GM23248 (cell line): ENCODE measurements around the gene DNAJC22. TPM values are rescaled to one million over a fixed set of nuclear protein-coding genes. Genes with fewer than 3 reads are reported as not detected.
A peak's percentile ranks its signal among the peaks of the same experiment; 100 is the strongest.

ENCODE experiments used
- DNase-seq: peaks from one replicate; pipeline ENCODE4 v3.0.0-alpha.2; 2015
- H2AFZ ChIP-seq: fragments of 200-600 bp; sonication (generic); 2 replicates; pipeline ENCODE4 v1.6.1; 2016; ENCODE audit warnings: antibody characterized with exemption
- H3F3A ChIP-seq: fragments of 200-600 bp; sonication (generic); 2 replicates; pipeline ENCODE4 v1.6.1; 2016; ENCODE audit warnings: mild to moderate bottlenecking, antibody characterized with exemption, mixed run types; ENCODE audit not compliant: insufficient read depth
- H3K27ac ChIP-seq: fragments of 200-600 bp; sonication (generic); 2 replicates; pipeline ENCODE4 v1.5.1; 2016; ENCODE audit warnings: mild to moderate bottlenecking
- H3K27me3 ChIP-seq: fragments of 200-600 bp; sonication (generic); replicated peaks from 2 replicates; pipeline ENCODE4 v1.6.1; 2016; ENCODE audit warnings: mild to moderate bottlenecking; ENCODE audit not compliant: insufficient read depth
- H3K36me3 ChIP-seq: fragments of 200-600 bp; sonication (generic); 2 replicates; pipeline ENCODE4 v1.6.1; 2016; ENCODE audit warnings: low read depth, mild to moderate bottlenecking
- H3K4me1 ChIP-seq: fragments of 200-600 bp; sonication (generic); 2 replicates; pipeline ENCODE4 v1.6.1; 2016; ENCODE audit warnings: mild to moderate bottlenecking; ENCODE audit not compliant: insufficient read depth
- H3K4me2 ChIP-seq: fragments of 200-600 bp; sonication (generic); one replicate; pipeline ENCODE4 v1.6.1; 2016; ENCODE audit warnings: mild to moderate bottlenecking; ENCODE audit not compliant: unreplicated experiment
- H3K4me3 ChIP-seq: fragments of 200-600 bp; sonication (generic); 2 replicates; pipeline ENCODE4 v1.5.1; 2016; ENCODE audit warnings: mild to moderate bottlenecking
- H3K79me2 ChIP-seq: fragments of 200-600 bp; sonication (generic); 2 replicates; pipeline ENCODE4 v1.6.1; 2016; ENCODE audit warnings: mild to moderate bottlenecking; ENCODE audit not compliant: insufficient read depth
- H3K9ac ChIP-seq: fragments of 200-600 bp; sonication (generic); 2 replicates; pipeline ENCODE4 v1.6.1; 2016; ENCODE audit warnings: mild to moderate bottlenecking
- H3K9me2 ChIP-seq: fragments of 200-600 bp; sonication (generic); 2 replicates; pipeline ENCODE4 v1.6.1; 2016; ENCODE audit warnings: mixed run types, mild to moderate bottlenecking, moderate library complexity; ENCODE audit not compliant: insufficient read depth
- H3K9me3 ChIP-seq: fragments of 200-600 bp; sonication (generic); one replicate; pipeline ENCODE4 v1.6.1; 2017; ENCODE audit warnings: low read depth
- H4K20me1 ChIP-seq: fragments of 200-600 bp; sonication (generic); 2 replicates; pipeline ENCODE4 v1.6.0; 2016; ENCODE audit not compliant: insufficient read depth
- EZH2 ChIP-seq: fragments of 200-600 bp; sonication (generic); IDR thresholded peaks from 2 replicates; pipeline ENCODE4 v1.6.1; 2018; ENCODE audit warnings: antibody characterized with exemption, mild to moderate bottlenecking; ENCODE audit not compliant: insufficient read depth, poor library complexity, severe bottlenecking
- EZH2phosphoT487 ChIP-seq: fragments of 200-600 bp; sonication (generic); IDR thresholded peaks from 2 replicates; pipeline ENCODE4 v1.6.1; 2018; ENCODE audit warnings: antibody characterized with exemption, moderate library complexity, mild to moderate bottlenecking, low read depth; ENCODE audit not compliant: insufficient read depth
- WGBS, 2 experiments: methylation state at CpG; one replicate each; pipeline ENCODE4 v1.1.6; 2015 to 2017; ENCODE audit warnings: low lambda C conversion rate in 2 of 2, low coverage in 1 of 2; ENCODE audit errors: missing lambda C conversion rate in 2 of 2; 5-methylcytosine and 5-hydroxymethylcytosine counted together
- in situ Hi-C: fragments of 300-500 bp; cut with MboI; formaldehyde crosslinking; loops from 2 replicates; pipeline ENCODE4 v1.15.0; 2020
- polyA plus RNA-seq: library from polyadenylated mRNA; unstranded; fragments of >200 nt; fragmentation: Nextera tagmentation; extraction: Ambion mirVana; gene quantifications from 2 replicates; pipeline ENCODE4 v1.2.1, GENCODE V29; 2016
- total RNA-seq: library from RNA; depleted of rRNA; stranded (reverse); fragments of >200 nt; shearing (Covaris generic); gene quantifications from 2 replicates; pipeline ENCODE4 v1.2.3, GENCODE V29; 2014

Gene DNAJC22
- total and polyA plus RNA-seq, 2 experiments from 2014 or later, result 0.69 to 2.5 TPM

GRCh38 chr12:49349266-49349665, 2.6 kb downstream of the DNAJC22 start:
- 94 to 96% methylated on average over 11 of the region's 11 CpGs for WGBS, 2 experiments
- Histone ChIP-seq H3K9me3 (no peaks in the 10 kb centered on the region), H3K79me2 (no peaks in the 10 kb centered on the region), H3K9ac (no peak overlapping the region), H3K4me2 (no peak overlapping the region), H2AFZ (no peak overlapping the region), H3F3A (0 out of 2 replicates have a peak, but pooled peaks cover under 1% of the 10 kb centered on the region), H3K27me3 (peaks cover 23% of the 10 kb centered on the region), H3K4me1 (peaks cover 17% of the 10 kb centered on the region), H3K9me2 (no peaks in the 10 kb centered on the region), H3K4me3 (no peak overlapping the region), H3K36me3 (no peaks in the 10 kb centered on the region), H4K20me1 (no peaks in the 10 kb centered on the region), H3K27ac (no peak overlapping the region)
- TF ChIP-seq EZH2 (no peak), EZH2phosphoT487 (no peak)
- DNase-seq, result no peak
- in situ Hi-C loops, result no loop called here

DNA sequence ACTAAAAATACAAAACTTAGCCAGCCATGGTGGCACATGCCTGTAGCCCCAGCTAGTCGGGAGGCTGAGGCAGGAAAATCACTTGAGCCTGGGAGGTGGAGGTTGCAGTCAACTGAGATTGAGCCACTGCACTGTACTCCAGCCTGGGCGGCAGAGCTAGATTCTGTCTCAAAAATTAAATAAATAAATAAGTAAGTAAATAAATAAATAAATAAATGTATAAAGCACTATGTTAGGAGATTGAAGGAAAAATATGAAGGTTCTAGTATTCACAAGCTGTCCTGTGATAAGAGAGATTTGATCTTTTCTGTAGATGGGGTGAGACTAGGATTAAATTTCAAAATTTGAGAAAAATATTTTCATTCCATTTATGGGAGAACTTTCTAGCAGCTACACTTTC, 5.7 kb downstream of the DNAJC22 start:
- WGBS, 2 experiments, result 72 to 73% methylated on average over 2 of the region's 2 CpGs
- H3F3A ChIP-seq, result no peaks in the 10 kb centered on the region

GRCh38 chr12:49355913-49356312, 9.2 kb downstream of the DNAJC22 start:
- Histone ChIP-seq H3K27me3 (no peaks in the 10 kb centered on the region), H3K4me2 (no peak overlapping the region), H3K36me3 (no peaks in the 10 kb centered on the region), H2AFZ (no peak overlapping the region), H3K4me3 (no peak overlapping the region), H3K9me2 (no peaks in the 10 kb centered on the region), H4K20me1 (no peaks in the 10 kb centered on the region), H3K79me2 (no peaks in the 10 kb centered on the region), H3K9me3 (no peaks in the 10 kb centered on the region), H3K4me1 (peaks cover 14% of the 10 kb centered on the region), H3K9ac (no peak overlapping the region), H3F3A (peaks cover 12% of the 10 kb centered on the region; the same call in 1 of the 2 replicates), H3K27ac (no peak overlapping the region)
- 95 to 97% methylated on average over 10 of the region's 10 CpGs for WGBS, 2 experiments
- no peak for DNase-seq
- no peak for TF ChIP-seq EZH2phosphoT487
- no peak for TF ChIP-seq EZH2
- in situ Hi-C loops, result no loop called here

More for the DNA sequence above, 5.7 kb downstream of the DNAJC22 start:
- Histone ChIP-seq H3K36me3 (no peaks in the 10 kb centered on the region), H3K79me2 (no peaks in the 10 kb centered on the region), H3K4me3 (no peak overlapping the region), H2AFZ (no peak overlapping the region), H3K9me3 (no peaks in the 10 kb centered on the region), H3K4me1 (peaks cover 2% of the 10 kb centered on the region), H4K20me1 (no peaks in the 10 kb centered on the region), H3K9me2 (no peaks in the 10 kb centered on the region), H3K9ac (no peak overlapping the region), H3K27ac (no peak overlapping the region), H3K27me3 (no peaks in the 10 kb centered on the region), H3K4me2 (no peak overlapping the region)
- in situ Hi-C loops, result no loop called here
- no peak for DNase-seq
- TF ChIP-seq EZH2, result no peak
- no peak for TF ChIP-seq EZH2phosphoT487

DNA sequence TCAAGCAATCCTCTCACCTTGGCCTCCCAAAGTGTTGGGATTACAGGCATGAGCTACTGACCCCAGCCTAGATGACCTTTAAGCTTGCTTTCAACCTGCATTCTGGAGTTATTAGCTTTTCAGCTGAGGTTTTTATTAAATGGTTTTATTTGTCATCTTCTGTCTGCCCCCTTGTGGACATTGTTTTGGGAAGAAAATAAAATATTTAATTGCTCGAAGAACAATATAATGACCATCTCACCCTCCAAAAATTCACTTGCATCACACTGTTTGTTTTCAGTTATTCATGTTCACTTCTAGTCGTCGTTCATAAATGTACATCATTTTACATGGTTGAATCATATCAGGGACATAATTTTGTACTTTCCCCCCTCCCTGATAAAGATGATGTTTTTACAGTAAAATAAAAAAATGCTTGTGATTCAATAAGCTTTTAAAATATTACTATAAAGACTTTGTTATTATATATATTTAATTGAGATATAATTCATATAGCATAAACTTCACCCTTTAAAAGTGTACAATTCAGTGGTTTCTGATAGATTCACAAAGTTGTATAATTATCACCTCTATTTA, 10.5 kb downstream of the DNAJC22 start:
- H3K27ac ChIP-seq, result peak overlapping the region; percentile 47
- in situ Hi-C loops, result no loop called here
- TF ChIP-seq EZH2 (no peak), EZH2phosphoT487 (no peak)

More for the DNA sequence above, 10.5 kb downstream of the DNAJC22 start:
- H3F3A ChIP-seq, result peaks cover 12% of the 10 kb centered on the region; the same call in 1 of the 2 replicates
- H3K79me2 ChIP-seq, result no peaks in the 10 kb centered on the region
- H3K9me2 ChIP-seq, result no peaks in the 10 kb centered on the region
- H3K9ac ChIP-seq, result no peak overlapping the region
- H3K4me1 ChIP-seq, result peaks cover 14% of the 10 kb centered on the region
- H3K9me3 ChIP-seq, result no peaks in the 10 kb centered on the region
- peak overlapping the region; percentile 46 for H3K4me2 ChIP-seq
- no peak overlapping the region for H3K4me3 ChIP-seq
- no peaks in the 10 kb centered on the region for H3K27me3 ChIP-seq
- no peak overlapping the region for H2AFZ ChIP-seq
- H4K20me1 ChIP-seq, result no peaks in the 10 kb centered on the region
- 0 to 2% methylated on average over 3 of the region's 3 CpGs for WGBS, 2 experiments
- H3K36me3 ChIP-seq, result no peaks in the 10 kb centered on the region
- peak; percentile 83 for DNase-seq
